ENCODE measurements around the gene QSOX2. TPM values are rescaled to one million over a fixed set of nuclear protein-coding genes. Genes with fewer than 3 reads are reported as not detected.

QSOX2 gene
- total and polyA plus RNA-seq, 4 donors, result 0.79 to 12.7 (median 4.3) TPM

- Histone ChIP-seq H3K9ac (ENCODE audit: low read depth in 1 of 2, low read length in 2 of 2) (no peak overlapping the region), H3K4me1 (ENCODE audit: control insufficient read depth in 4 of 4, insufficient read depth in 4 of 4, low read length in 3 of 4) (no peaks in the 10 kb centered on the region), H3K27ac (ENCODE audit: low read depth in 1 of 2, low read length in 2 of 2) (no peak overlapping the region), H3K4me3 (ENCODE audit: low read depth in 1 of 3, low read length in 3 of 3) (no peak overlapping the region), H3K36me3 (ENCODE audit: control insufficient read depth in 4 of 4, insufficient read depth in 3 of 4, low read depth in 1 of 4, low read length in 3 of 4) (no peaks in the 10 kb centered on the region), H3K9me3 (ENCODE audit: control insufficient read depth in 4 of 4, low read length in 3 of 4) (no peaks in the 10 kb centered on the region), H3K27me3 (ENCODE audit: control insufficient read depth in 4 of 4, insufficient read depth in 4 of 4, low read length in 3 of 4) (no peaks in the 10 kb centered on the region)
- TF ChIP-seq YY1 (IDR thresholded peaks at IDR 0.05), result no peak
- no peak for TF ChIP-seq HNF4G (IDR thresholded peaks at IDR 0.05)
- WGBS, result 76% methylated on average over 10 of the region's 10 CpGs
- no peak for DNase-seq (ENCODE audit: low spot score)
Observed at GRCh38 chr9:136160995-136161610, 84.5 kb downstream of the QSOX2 start.

- WGBS, result 85% methylated on average over 12 of the region's 12 CpGs
- no peaks in the 10 kb centered on the region for H3K27me3 ChIP-seq (ENCODE audit: control insufficient read depth in 4 of 4, insufficient read depth in 4 of 4, low read length in 3 of 4)
- no peak for TF ChIP-seq FOXA1 (IDR thresholded peaks at IDR 0.05)
- TF ChIP-seq ATF3 (IDR thresholded peaks at IDR 0.05), result no peak
- TF ChIP-seq JUND (IDR thresholded peaks at IDR 0.05), result no peak
- TF ChIP-seq MAX (IDR thresholded peaks at IDR 0.05), result no peak
Observed at GRCh38 chr9:136160381-136160841, 85.2 kb downstream of the QSOX2 start.

GRCh38 chr9:136159851-136160250 lies 85.8 kb downstream of the QSOX2 start:
- Histone ChIP-seq H3K27me3 (ENCODE audit: control insufficient read depth in 4 of 4, insufficient read depth in 4 of 4, low read length in 3 of 4) (no peaks in the 10 kb centered on the region), H3K4me3 (ENCODE audit: low read depth in 1 of 3, low read length in 3 of 3) (no peak overlapping the region), H3K9me3 (ENCODE audit: control insufficient read depth in 4 of 4, low read length in 3 of 4) (no peaks in the 10 kb centered on the region), H3K27ac (ENCODE audit: low read depth in 1 of 2, low read length in 2 of 2) (no peak overlapping the region), H3K4me1 (ENCODE audit: control insufficient read depth in 4 of 4, insufficient read depth in 4 of 4, low read length in 3 of 4) (no peaks in the 10 kb centered on the region), H3K9ac (ENCODE audit: low read depth in 1 of 2, low read length in 2 of 2) (no peak overlapping the region), H3K36me3 (ENCODE audit: control insufficient read depth in 4 of 4, insufficient read depth in 3 of 4, low read depth in 1 of 4, low read length in 3 of 4) (no peaks in the 10 kb centered on the region)
- no peak for DNase-seq (ENCODE audit: low spot score)
- TF ChIP-seq EGR1 (IDR thresholded peaks at IDR 0.05; ENCODE audit: low read depth in 2 of 2) (no peak), FOXA2 (IDR thresholded peaks at IDR 0.05) (no peak), GABPA (IDR thresholded peaks at IDR 0.05 in 1 of 2, conservative IDR thresholded peaks at IDR 0.05 in 1 of 2) (no peak), JUND (IDR thresholded peaks at IDR 0.05) (no peak), CTCF (IDR thresholded peaks at IDR 0.05; ENCODE audit: low read depth, low read length, missing input control) (no peak), ZBTB33 (IDR thresholded peaks at IDR 0.05) (no peak), FOXA1 (IDR thresholded peaks at IDR 0.05) (no peak), REST (IDR thresholded peaks at IDR 0.05) (no peak), SP1 (IDR thresholded peaks at IDR 0.05) (no peak), TAF1 (conservative IDR thresholded peaks at IDR 0.05) (no peak), HNF4A (conservative IDR thresholded peaks at IDR 0.05) (no peak), YY1 (IDR thresholded peaks at IDR 0.05) (no peak), RXRA (IDR thresholded peaks at IDR 0.05) (no peak), NR2F2 (IDR thresholded peaks at IDR 0.05) (no peak), MAX (IDR thresholded peaks at IDR 0.05) (no peak), RAD21 (IDR thresholded peaks at IDR 0.05) (no peak), HNF4G (IDR thresholded peaks at IDR 0.05) (no peak), ATF3 (IDR thresholded peaks at IDR 0.05) (no peak)
- 92% methylated on average over 16 of the region's 16 CpGs for WGBS

More at GRCh38 chr9:136160381-136160841, 85.2 kb downstream of the QSOX2 start:
- Histone ChIP-seq H3K9ac (ENCODE audit: low read depth in 1 of 2, low read length in 2 of 2) (no peak overlapping the region), H3K4me3 (ENCODE audit: low read depth in 1 of 3, low read length in 3 of 3) (no peak overlapping the region), H3K27ac (ENCODE audit: low read depth in 1 of 2, low read length in 2 of 2) (no peak overlapping the region), H3K9me3 (ENCODE audit: control insufficient read depth in 4 of 4, low read length in 3 of 4) (no peaks in the 10 kb centered on the region), H3K4me1 (ENCODE audit: control insufficient read depth in 4 of 4, insufficient read depth in 4 of 4, low read length in 3 of 4) (no peaks in the 10 kb centered on the region), H3K36me3 (ENCODE audit: control insufficient read depth in 4 of 4, insufficient read depth in 3 of 4, low read depth in 1 of 4, low read length in 3 of 4) (no peaks in the 10 kb centered on the region)
- no peak for DNase-seq (ENCODE audit: low spot score)

Data from liver (tissue), 9 donors.